Astrocyte (in vitro differentiated cells and primary cell): ENCODE data around the gene CLEC16A. TPM values are rescaled to one million over a fixed set of nuclear protein-coding genes. Genes with fewer than 3 reads are reported as not detected.

Source experiments
- DNase-seq: peaks from one replicate; pipeline ENCODE4 v3.0.0-alpha.2; 2010; ENCODE audit warnings: low read depth
- FAIRE-seq: peaks from 2 replicates; lab custom pipeline; 2011; peaks lifted over from hg19 to GRCh38; lab: Jason Lieb, UNC
- H2AFZ ChIP-seq: 2 replicates; pipeline ENCODE4 v1.6.0; 2012; ENCODE audit warnings: low read depth, low read length, inconsistent platforms
- H3K27ac ChIP-seq: 2 replicates; pipeline ENCODE4 v1.5.1; 2011; ENCODE audit warnings: low read depth, low read length, inconsistent platforms
- H3K27me3 ChIP-seq: 2 replicates; pipeline ENCODE4 v1.6.0; 2011; ENCODE audit warnings: low read length, inconsistent platforms; ENCODE audit not compliant: insufficient read depth
- H3K36me3 ChIP-seq: 2 replicates; pipeline ENCODE4 v1.5.1; 2011; ENCODE audit warnings: low read length, inconsistent platforms; ENCODE audit not compliant: insufficient read depth
- H3K4me1 ChIP-seq: 2 replicates; pipeline ENCODE4 v1.5.1; 2011; ENCODE audit warnings: low read length, inconsistent platforms; ENCODE audit not compliant: insufficient read depth
- H3K4me2 ChIP-seq: 2 replicates; pipeline ENCODE4 v1.6.0; 2012; ENCODE audit warnings: low read length, inconsistent platforms
- H3K4me3 ChIP-seq: 2 replicates; pipeline ENCODE4 v1.5.1; 2011; ENCODE audit warnings: low read depth, mild to moderate bottlenecking, low read length, inconsistent platforms; ENCODE audit not compliant: insufficient read depth
- H3K79me2 ChIP-seq: 2 replicates; pipeline ENCODE4 v1.6.0; 2012; ENCODE audit warnings: mild to moderate bottlenecking, low read length, inconsistent platforms; ENCODE audit not compliant: insufficient read depth
- H3K9ac ChIP-seq: 2 replicates; pipeline ENCODE4 v1.6.0; 2012; ENCODE audit warnings: mild to moderate bottlenecking, low read length, inconsistent platforms
- H3K9me3 ChIP-seq: 2 replicates; pipeline ENCODE4 v1.5.1; 2012; ENCODE audit warnings: low read depth, mild to moderate bottlenecking, low read length, inconsistent platforms; ENCODE audit not compliant: insufficient read depth
- H4K20me1 ChIP-seq: 2 replicates; pipeline ENCODE4 v1.6.0; 2012; ENCODE audit warnings: low read length, inconsistent platforms; ENCODE audit not compliant: insufficient read depth
- H3K27ac Mint-ChIP-seq: one replicate; pipeline ENCODE4 v1.8.0; 2021; ENCODE audit warnings: mild to moderate bottlenecking, mixed read lengths; ENCODE audit not compliant: unreplicated experiment
- H3K27me3 Mint-ChIP-seq: one replicate; pipeline ENCODE4 v1.8.0; 2021; ENCODE audit warnings: low read depth, mixed read lengths; ENCODE audit not compliant: unreplicated experiment
- H3K36me3 Mint-ChIP-seq: one replicate; pipeline ENCODE4 v1.8.0; 2021; ENCODE audit warnings: low read depth, mixed read lengths; ENCODE audit not compliant: unreplicated experiment
- H3K4me1 Mint-ChIP-seq: one replicate; pipeline ENCODE4 v1.8.0; 2021; ENCODE audit warnings: low read depth, mixed read lengths; ENCODE audit not compliant: unreplicated experiment
- H3K4me3 Mint-ChIP-seq: one replicate; pipeline ENCODE4 v1.8.0; 2021; ENCODE audit warnings: mild to moderate bottlenecking, moderate library complexity, mixed read lengths; ENCODE audit not compliant: unreplicated experiment
- H3K9me3 Mint-ChIP-seq: one replicate; pipeline ENCODE4 v1.8.0; 2021; ENCODE audit warnings: mild to moderate bottlenecking, mixed read lengths; ENCODE audit not compliant: unreplicated experiment
- EZH2 ChIP-seq: IDR thresholded peaks from 2 replicates; pipeline ENCODE4 v1.6.1; 2012; ENCODE audit warnings: mild to moderate bottlenecking, low read length, inconsistent platforms; ENCODE audit not compliant: insufficient read depth
- total RNA-seq: library from RNA; stranded (reverse); gene quantifications from 2 replicates; pipeline ENCODE4 v1.2.1, GENCODE V29; 2021
- TF ChIP-seq, protein P1 (sequence below): IDR thresholded peaks from 2 replicates; pipeline ENCODE4 v1.5.1; 2011; ENCODE audit warnings: low read depth, mild to moderate bottlenecking, inconsistent platforms, low read length, moderate library complexity; ENCODE audit not compliant: insufficient read depth

The CLEC16A gene
- total RNA-seq, 1 donor from 2014 or later: 31.7 TPM

- no peaks in the 10 kb centered on the region for H3K9me3 Mint-ChIP-seq
- Histone ChIP-seq H3K4me2 (peak overlapping the region; percentile 71), H3K9me3 (no peaks in the 10 kb centered on the region), H3K4me1 (peaks cover 35% of the 10 kb centered on the region), H3K27ac (peak overlapping the region; percentile 76), H3K27me3 (no peaks in the 10 kb centered on the region), H3K79me2 (no peaks in the 10 kb centered on the region), H3K36me3 (no peaks in the 10 kb centered on the region), H2AFZ (no peak overlapping the region), H3K4me3 (no peak overlapping the region), H3K9ac (peak overlapping the region; percentile 46), H4K20me1 (no peaks in the 10 kb centered on the region)
- peaks cover 13% of the 10 kb centered on the region for H3K36me3 Mint-ChIP-seq
- DNase-seq (peak; percentile 97), FAIRE-seq (peak; percentile 67)
- TF ChIP-seq, protein P1, sequence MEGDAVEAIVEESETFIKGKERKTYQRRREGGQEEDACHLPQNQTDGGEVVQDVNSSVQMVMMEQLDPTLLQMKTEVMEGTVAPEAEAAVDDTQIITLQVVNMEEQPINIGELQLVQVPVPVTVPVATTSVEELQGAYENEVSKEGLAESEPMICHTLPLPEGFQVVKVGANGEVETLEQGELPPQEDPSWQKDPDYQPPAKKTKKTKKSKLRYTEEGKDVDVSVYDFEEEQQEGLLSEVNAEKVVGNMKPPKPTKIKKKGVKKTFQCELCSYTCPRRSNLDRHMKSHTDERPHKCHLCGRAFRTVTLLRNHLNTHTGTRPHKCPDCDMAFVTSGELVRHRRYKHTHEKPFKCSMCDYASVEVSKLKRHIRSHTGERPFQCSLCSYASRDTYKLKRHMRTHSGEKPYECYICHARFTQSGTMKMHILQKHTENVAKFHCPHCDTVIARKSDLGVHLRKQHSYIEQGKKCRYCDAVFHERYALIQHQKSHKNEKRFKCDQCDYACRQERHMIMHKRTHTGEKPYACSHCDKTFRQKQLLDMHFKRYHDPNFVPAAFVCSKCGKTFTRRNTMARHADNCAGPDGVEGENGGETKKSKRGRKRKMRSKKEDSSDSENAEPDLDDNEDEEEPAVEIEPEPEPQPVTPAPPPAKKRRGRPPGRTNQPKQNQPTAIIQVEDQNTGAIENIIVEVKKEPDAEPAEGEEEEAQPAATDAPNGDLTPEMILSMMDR: no peak
- TF ChIP-seq EZH2: no peak
- H3K4me3 Mint-ChIP-seq: peak overlapping the region; percentile 50
- no peaks in the 10 kb centered on the region for H3K27me3 Mint-ChIP-seq
- H3K27ac Mint-ChIP-seq: peak overlapping the region; percentile 98
- peaks cover 42% of the 10 kb centered on the region for H3K4me1 Mint-ChIP-seq
These were observed 189.1 kb downstream of the CLEC16A start for GRCh38 chr16:11133344-11133943.

DNA sequence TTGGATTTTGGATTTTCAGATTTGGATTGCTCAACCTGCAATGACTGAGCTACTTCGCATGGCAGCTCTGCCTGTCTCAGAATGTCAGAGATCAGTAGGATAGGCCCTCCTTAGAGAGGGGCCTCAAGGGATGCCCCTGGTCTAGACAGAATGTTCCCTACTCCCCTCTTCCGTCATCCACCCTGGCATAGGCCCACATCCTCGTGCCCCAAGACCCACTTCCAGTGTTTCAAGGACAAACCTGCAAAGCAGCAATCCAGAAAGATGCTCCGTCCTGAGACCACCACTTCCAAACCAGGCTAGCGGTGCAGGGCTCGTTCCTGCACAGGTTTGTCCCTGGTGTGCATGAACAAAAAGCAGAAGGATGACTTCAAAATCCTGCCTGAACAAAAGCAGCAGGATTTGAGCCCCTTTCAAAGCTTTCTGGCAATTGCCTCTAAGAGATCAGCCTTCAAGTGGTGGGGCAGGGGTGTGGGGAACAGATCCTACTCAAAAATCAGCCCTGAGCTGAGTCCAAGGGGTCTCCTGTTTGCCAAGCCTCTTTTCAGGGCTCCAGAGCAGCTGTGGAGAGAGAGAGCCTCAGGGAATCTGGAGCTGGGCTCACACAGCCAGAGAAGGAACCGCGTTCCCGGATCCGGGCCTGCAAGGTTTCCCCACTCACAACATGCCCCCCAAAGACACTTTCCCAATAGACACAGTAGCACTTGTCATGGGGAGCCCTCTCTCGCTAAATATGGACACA is 190.5 kb downstream of the CLEC16A start:
- H3K4me3 ChIP-seq: no peak overlapping the region
- H3K4me2 ChIP-seq: no peak overlapping the region
- H3K9ac ChIP-seq: no peak overlapping the region
- no peak for TF ChIP-seq EZH2
- TF ChIP-seq, protein P1: no peak
- FAIRE-seq: no peak
- H3K9me3 Mint-ChIP-seq: no peaks in the 10 kb centered on the region
- DNase-seq: no peak
- no peaks in the 10 kb centered on the region for H3K27me3 ChIP-seq
- H3K27ac ChIP-seq: no peak overlapping the region
- no peaks in the 10 kb centered on the region for H3K9me3 ChIP-seq
- no peaks in the 10 kb centered on the region for H3K27me3 Mint-ChIP-seq
- H3K79me2 ChIP-seq: no peaks in the 10 kb centered on the region
- H4K20me1 ChIP-seq: no peaks in the 10 kb centered on the region
- H3K4me1 ChIP-seq: peaks cover 38% of the 10 kb centered on the region
- peaks cover 11% of the 10 kb centered on the region for H3K36me3 Mint-ChIP-seq
- H3K27ac Mint-ChIP-seq: peak overlapping the region; percentile 98
- no peak overlapping the region for H3K4me3 Mint-ChIP-seq
- H2AFZ ChIP-seq: no peak overlapping the region
- no peaks in the 10 kb centered on the region for H3K36me3 ChIP-seq
- H3K4me1 Mint-ChIP-seq: peaks cover 42% of the 10 kb centered on the region

- H3K4me3 ChIP-seq: no peak overlapping the region
- H3K9me3 Mint-ChIP-seq: no peaks in the 10 kb centered on the region
- no peaks in the 10 kb centered on the region for H3K36me3 ChIP-seq
- H3K9ac ChIP-seq: no peak overlapping the region
- peaks cover 3% of the 10 kb centered on the region for H4K20me1 ChIP-seq
- no peak overlapping the region for H2AFZ ChIP-seq
- H3K27ac ChIP-seq: no peak overlapping the region
- peaks cover 48% of the 10 kb centered on the region for H3K4me1 Mint-ChIP-seq
- H3K27ac Mint-ChIP-seq: peak overlapping the region; percentile 50
- FAIRE-seq (no peak), DNase-seq (no peak)
- no peak overlapping the region for H3K4me2 ChIP-seq
- no peaks in the 10 kb centered on the region for H3K27me3 Mint-ChIP-seq
- TF ChIP-seq EZH2: no peak
- TF ChIP-seq, protein P1: no peak
- peaks cover 16% of the 10 kb centered on the region for H3K36me3 Mint-ChIP-seq
- H3K79me2 ChIP-seq: no peaks in the 10 kb centered on the region
- no peaks in the 10 kb centered on the region for H3K9me3 ChIP-seq
- H3K4me3 Mint-ChIP-seq: no peak overlapping the region
- no peaks in the 10 kb centered on the region for H3K27me3 ChIP-seq
- H3K4me1 ChIP-seq: peaks cover 44% of the 10 kb centered on the region
These were observed 191.2 kb downstream of the CLEC16A start for GRCh38 chr16:11135464-11135973.
